CD14-positive monocyte (primary cell): ENCODE results near the gene RBM17. TPM values are rescaled to one million over a fixed set of nuclear protein-coding genes. Genes with fewer than 3 reads are reported as not detected.

Experiments
- DNase-seq, 3 donors: peaks; one replicate each; pipeline ENCODE4 v3.0.0-alpha.2; 2011 to 2022
- H2AFZ ChIP-seq: 2 replicates; pipeline ENCODE4 v1.6.0; 2012; ENCODE audit warnings: mild to moderate bottlenecking, low read depth, low read length, inconsistent platforms; ENCODE audit not compliant: insufficient read depth, poor library complexity, severe bottlenecking
- H3K27ac ChIP-seq, 2 donors: 1 replicate in 1 of 2; 2 replicates in 1 of 2; pipeline ENCODE4 v1.5.1; 2012 to 2013; ENCODE audit warnings: low read length in 2 of 2, control low read depth in 1 of 2, inconsistent platforms in 1 of 2, low read depth in 1 of 2, mild to moderate bottlenecking in 1 of 2
- H3K27me3 ChIP-seq, 2 donors: one replicate each; pipeline versions ENCODE4 v1.6.0 to v1.6.1; 2011 to 2013; ENCODE audit warnings: low read length in 2 of 2; ENCODE audit not compliant: control insufficient read depth in 2 of 2, insufficient read depth in 2 of 2
- H3K36me3 ChIP-seq, 2 donors: replicated peaks in 1 of 2; 1 replicate in 1 of 2; 2 replicates in 1 of 2; pipeline versions ENCODE4 v1.5.1 to v1.6.1; 2012 to 2013; ENCODE audit warnings: low read length in 2 of 2, control low read depth in 1 of 2, inconsistent platforms in 1 of 2, mild to moderate bottlenecking in 1 of 2; ENCODE audit not compliant: insufficient read depth in 2 of 2, control insufficient read depth in 1 of 2
- H3K4me1 ChIP-seq, 2 donors: 1 replicate in 1 of 2; 2 replicates in 1 of 2; pipeline versions ENCODE4 v1.5.1 to v1.6.1; 2012 to 2013; ENCODE audit warnings: low read length in 2 of 2, control low read depth in 1 of 2, inconsistent platforms in 1 of 2, mild to moderate bottlenecking in 1 of 2, moderate library complexity in 1 of 2; ENCODE audit not compliant: insufficient read depth in 2 of 2, control insufficient read depth in 1 of 2
- H3K4me2 ChIP-seq: replicated peaks from 2 replicates; pipeline ENCODE3; 2012; ENCODE audit warnings: low read length, moderate library complexity, mild to moderate bottlenecking; ENCODE audit not compliant: poor library complexity, severe bottlenecking; ENCODE audit errors: extremely low read depth
- H3K4me3 ChIP-seq, 3 experiments: fragments of 200-600 bp in 1 of 3; sonication (generic) in 1 of 3; replicated peaks in 1 of 3; 1 replicate in 2 of 3; 2 replicates in 1 of 3; pipeline ENCODE4 v1.5.1; 2011 to 2013; ENCODE audit warnings: low read length in 3 of 3, mild to moderate bottlenecking in 3 of 3, control low read depth in 2 of 3, low read depth in 2 of 3, inconsistent platforms in 1 of 3, moderate library complexity in 1 of 3
- H3K79me2 ChIP-seq: 2 replicates; pipeline ENCODE4 v1.6.0; 2012; ENCODE audit warnings: mild to moderate bottlenecking, control low read depth, inconsistent platforms, low read length, moderate library complexity; ENCODE audit not compliant: insufficient read depth
- H3K9ac ChIP-seq: 2 replicates; pipeline ENCODE4 v1.6.0; 2017; ENCODE audit warnings: low read length, mild to moderate bottlenecking; ENCODE audit not compliant: insufficient read depth, poor library complexity, severe bottlenecking
- H3K9me3 ChIP-seq, 2 donors: replicated peaks in 1 of 2; 1 replicate in 1 of 2; 2 replicates in 1 of 2; pipeline versions ENCODE4 v1.5.1 to v1.6.1; 2012 to 2013; ENCODE audit warnings: low read length in 2 of 2, control low read depth in 1 of 2; ENCODE audit not compliant: control insufficient read depth in 1 of 2, insufficient read depth in 1 of 2
- H4K20me1 ChIP-seq: 2 replicates; pipeline ENCODE4 v1.6.0; 2012; ENCODE audit warnings: mild to moderate bottlenecking, low read length, control low read depth, moderate library complexity; ENCODE audit not compliant: insufficient read depth
- H3K27ac Mint-ChIP-seq, 7 donors: one replicate each; pipeline ENCODE4 v1.8.0; 2020; ENCODE audit warnings: mild to moderate bottlenecking in 7 of 7, mixed read lengths in 7 of 7, moderate library complexity in 6 of 7, inconsistent platforms in 2 of 7
- H3K27me3 Mint-ChIP-seq, 3 donors: one replicate each; pipeline ENCODE4 v1.8.0; 2021 to 2022; ENCODE audit warnings: low read depth in 3 of 3, mild to moderate bottlenecking in 3 of 3, mixed read lengths in 3 of 3, moderate library complexity in 3 of 3, inconsistent platforms in 1 of 3
- H3K36me3 Mint-ChIP-seq, 2 donors: one replicate each; pipeline ENCODE4 v1.8.0; 2020; ENCODE audit warnings: mixed read lengths in 2 of 2, inconsistent platforms in 1 of 2, mild to moderate bottlenecking in 1 of 2
- H3K4me1 Mint-ChIP-seq: one replicate; pipeline ENCODE4 v1.8.0; 2020; ENCODE audit warnings: mild to moderate bottlenecking, mixed read lengths
- H3K4me3 Mint-ChIP-seq, 2 donors: one replicate each; pipeline ENCODE4 v1.8.0; 2020; ENCODE audit warnings: mild to moderate bottlenecking in 2 of 2, mixed read lengths in 2 of 2, moderate library complexity in 1 of 2
- H3K9me3 Mint-ChIP-seq, 7 donors: one replicate each; pipeline ENCODE4 v1.8.0; 2020 to 2022; ENCODE audit warnings: mixed read lengths in 7 of 7, mild to moderate bottlenecking in 6 of 7, moderate library complexity in 6 of 7, inconsistent platforms in 2 of 7
- CTCF ChIP-seq: fragments of 200-600 bp; IDR thresholded peaks from one replicate; pipeline ENCODE4 v1.8.0; 2022; ENCODE audit warnings: antibody characterized with exemption, mild to moderate bottlenecking
- WGBS: methylation state at CpG from one replicate; pipeline ENCODE4 v1.1.5; 2013; ENCODE audit warnings: missing lambda C conversion rate; ENCODE audit not compliant: insufficient coverage; 5-methylcytosine and 5-hydroxymethylcytosine counted together
- intact Hi-C, 2 donors: fragments of 100-400 bp; cut with micrococcal nuclease; formaldehyde crosslinking; loops; one replicate each; pipeline versions ENCODE4 v1.15.0 to v1.15.1; 2023
- polyA plus RNA-seq, 3 donors: library from polyadenylated mRNA; depleted of rRNA in 1 of 3; unstranded in 2 of 3; stranded (reverse) in 1 of 3; fragments of 300-500 nt in 2 of 3; fragments of >200 nt in 1 of 3; fragmentation: Illumina TruSeq in 2 of 3; gene quantifications; 1 replicate in 2 of 3; 2 replicates in 1 of 3; pipeline ENCODE4 v1.2.3, GENCODE V29; 2012 to 2021

RBM17 gene
- polyA plus RNA-seq, 3 donors = 37.2 to 51.4 (median 44.5) TPM

GRCh38 chr10:6109444-6109775 lies 20.6 kb downstream of the RBM17 start:
- peaks cover 85 to 96% of the 10 kb centered on the region in 2 donors for H3K36me3 Mint-ChIP-seq
- H3K36me3 ChIP-seq = peaks cover 87 to 97% of the 10 kb centered on the region in 2 donors
- intact Hi-C loops = loop anchor here (2.0 to 5.0 kb wide), 4 partner anchors 43 to 298 kb away; partner anchors contain the start of gene PFKFB3 (in 2 of the 2)
- no peak for DNase-seq
- H3K4me1 Mint-ChIP-seq = peaks cover 5% of the 10 kb centered on the region
- H3K4me3 ChIP-seq = no peak overlapping the region
- peaks cover 6% of the 10 kb centered on the region for H3K79me2 ChIP-seq
- H3K27ac Mint-ChIP-seq = no peak overlapping the region
- WGBS = 100% methylated on average over 1 of the region's 7 CpGs
- peaks cover 18% of the 10 kb centered on the region for H4K20me1 ChIP-seq
- no peaks in the 10 kb centered on the region for H3K9me3 ChIP-seq
- no peak overlapping the region for H2AFZ ChIP-seq
- H3K27me3 Mint-ChIP-seq = no peaks in the 10 kb centered on the region
- no peak overlapping the region for H3K27ac ChIP-seq
- peaks cover 0 to 4% of the 10 kb centered on the region in 2 donors for H3K4me1 ChIP-seq
- H3K9ac ChIP-seq = no peak overlapping the region
- H3K27me3 ChIP-seq = no peaks in the 10 kb centered on the region
- no peaks in the 10 kb centered on the region for H3K9me3 Mint-ChIP-seq
- no peak for TF ChIP-seq CTCF
- H3K4me3 Mint-ChIP-seq = no peak overlapping the region
- no peak overlapping the region for H3K4me2 ChIP-seq

GRCh38 chr10:6110136-6110535 lies 21.3 kb downstream of the RBM17 start:
- Mint-ChIP-seq H3K4me3 (no peak overlapping the region), H3K36me3 (peaks cover 86 to 96% of the 10 kb centered on the region in 2 donors), H3K27ac (peak overlapping the region in 2 of 7 donors; percentile 67 to 83), H3K4me1 (peaks cover 5% of the 10 kb centered on the region), H3K9me3 (no peaks in the 10 kb centered on the region), H3K27me3 (no peaks in the 10 kb centered on the region)
- Histone ChIP-seq H2AFZ (no peak overlapping the region), H3K4me2 (no peak overlapping the region), H3K4me1 (peaks cover 0 to 4% of the 10 kb centered on the region in 2 donors), H3K9me3 (no peaks in the 10 kb centered on the region), H3K36me3 (peaks cover 89 to 97% of the 10 kb centered on the region in 2 donors), H4K20me1 (peaks cover 11% of the 10 kb centered on the region), H3K27me3 (no peaks in the 10 kb centered on the region), H3K79me2 (peaks cover 6% of the 10 kb centered on the region), H3K4me3 (no peak overlapping the region), H3K27ac (peak overlapping the region in 1 of 2 donors; percentile 28), H3K9ac (no peak overlapping the region)
- no peak for DNase-seq
- intact Hi-C loops = loop anchor here in 1 of 2 donors (2.0 kb wide), 1 partner anchor 293 kb away; no protein-coding TSS in a partner anchor
- 96% methylated on average over 4 of the region's 5 CpGs for WGBS
- TF ChIP-seq CTCF = no peak
